ENCODE results near the gene LZTR1. TPM values are rescaled to one million over a fixed set of nuclear protein-coding genes. Genes with fewer than 3 reads are reported as not detected.

Gene LZTR1
- total RNA-seq, 1 experiment from 2014 or later, result 41.0 TPM

GRCh38 chr22:20994128-20994901 lies 12.2 kb downstream of the LZTR1 start:
- Histone ChIP-seq H3K9me3 (ENCODE audit: low read length) (no peaks in the 10 kb centered on the region), H3K4me3 (ENCODE audit: low read length) (no peak overlapping the region), H3F3A (ENCODE audit: low read length, unreplicated experiment) (no peaks in the 10 kb centered on the region), H3K4me2 (ENCODE audit: low read length) (no peak overlapping the region), H3K27ac (ENCODE audit: low read length) (no peak overlapping the region), H2AFZ (ENCODE audit: low read length) (no peak overlapping the region), H3K27me3 (ENCODE audit: low read length) (no peaks in the 10 kb centered on the region), H4K20me1 (ENCODE audit: low read length) (no peaks in the 10 kb centered on the region), H3K36me3 (ENCODE audit: low read depth, low read length) (peaks cover under 1% of the 10 kb centered on the region; the same call in 1 of the 2 replicates), H3K79me2 (ENCODE audit: low read length) (no peaks in the 10 kb centered on the region), H3K9ac (ENCODE audit: low read length) (no peak overlapping the region), H3K4me1 (ENCODE audit: insufficient read depth, low read length) (no peaks in the 10 kb centered on the region), H3K9me2 (replicated peaks; ENCODE audit: low read length) (no peaks in the 10 kb centered on the region)
- CTCF ChIA-PET, result no interaction called here
- POLR2A ChIA-PET (ENCODE audit: unreplicated experiment), result no interaction called here
- no peak for TF ChIP-seq EZH2 (IDR thresholded peaks at IDR 0.05; ENCODE audit: low read length, unreplicated experiment)
- TF ChIP-seq, protein P1, sequence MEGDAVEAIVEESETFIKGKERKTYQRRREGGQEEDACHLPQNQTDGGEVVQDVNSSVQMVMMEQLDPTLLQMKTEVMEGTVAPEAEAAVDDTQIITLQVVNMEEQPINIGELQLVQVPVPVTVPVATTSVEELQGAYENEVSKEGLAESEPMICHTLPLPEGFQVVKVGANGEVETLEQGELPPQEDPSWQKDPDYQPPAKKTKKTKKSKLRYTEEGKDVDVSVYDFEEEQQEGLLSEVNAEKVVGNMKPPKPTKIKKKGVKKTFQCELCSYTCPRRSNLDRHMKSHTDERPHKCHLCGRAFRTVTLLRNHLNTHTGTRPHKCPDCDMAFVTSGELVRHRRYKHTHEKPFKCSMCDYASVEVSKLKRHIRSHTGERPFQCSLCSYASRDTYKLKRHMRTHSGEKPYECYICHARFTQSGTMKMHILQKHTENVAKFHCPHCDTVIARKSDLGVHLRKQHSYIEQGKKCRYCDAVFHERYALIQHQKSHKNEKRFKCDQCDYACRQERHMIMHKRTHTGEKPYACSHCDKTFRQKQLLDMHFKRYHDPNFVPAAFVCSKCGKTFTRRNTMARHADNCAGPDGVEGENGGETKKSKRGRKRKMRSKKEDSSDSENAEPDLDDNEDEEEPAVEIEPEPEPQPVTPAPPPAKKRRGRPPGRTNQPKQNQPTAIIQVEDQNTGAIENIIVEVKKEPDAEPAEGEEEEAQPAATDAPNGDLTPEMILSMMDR (conservative IDR thresholded peaks at IDR 0.05; ENCODE audit: low read depth, low read length), result no peak
- TF ChIP-seq EZH2phosphoT487 (IDR thresholded peaks at IDR 0.05; ENCODE audit: borderline replicate concordance, low read length), result no peak
- intact Hi-C loops (cut with micrococcal nuclease), result no loop called here
- no peak for DNase-seq
- BruUV-seq (replicated peaks), result no TSS peak
- ATAC-seq, result no peak

GRCh38 chr22:20994902-20995241 lies 12.8 kb downstream of the LZTR1 start:
- Histone ChIP-seq H3K9me3 (ENCODE audit: low read length) (no peaks in the 10 kb centered on the region), H3K36me3 (ENCODE audit: low read depth, low read length) (peaks cover 6% of the 10 kb centered on the region; the same call in 1 of the 2 replicates), H3K27ac (ENCODE audit: low read length) (no peak overlapping the region), H3K4me3 (ENCODE audit: low read length) (no peak overlapping the region), H3K9me2 (replicated peaks; ENCODE audit: low read length) (no peaks in the 10 kb centered on the region), H3K79me2 (ENCODE audit: low read length) (peaks cover 4% of the 10 kb centered on the region), H2AFZ (ENCODE audit: low read length) (no peak overlapping the region), H3K27me3 (ENCODE audit: low read length) (no peaks in the 10 kb centered on the region), H4K20me1 (ENCODE audit: low read length) (no peaks in the 10 kb centered on the region), H3K4me2 (ENCODE audit: low read length) (no peak overlapping the region), H3K9ac (ENCODE audit: low read length) (no peak overlapping the region), H3F3A (ENCODE audit: low read length, unreplicated experiment) (no peaks in the 10 kb centered on the region), H3K4me1 (ENCODE audit: insufficient read depth, low read length) (no peaks in the 10 kb centered on the region)
- CTCF ChIA-PET, result no interaction called here
- TF ChIP-seq EZH2phosphoT487 (IDR thresholded peaks at IDR 0.05; ENCODE audit: borderline replicate concordance, low read length) (no peak), EZH2 (IDR thresholded peaks at IDR 0.05; ENCODE audit: low read length, unreplicated experiment) (no peak)
- TF ChIP-seq, protein P1 (conservative IDR thresholded peaks at IDR 0.05; ENCODE audit: low read depth, low read length), result no peak
- intact Hi-C loops (cut with micrococcal nuclease), result no loop called here
- POLR2A ChIA-PET (ENCODE audit: unreplicated experiment), result no interaction called here
- ATAC-seq, result no peak
- BruUV-seq (replicated peaks), result no TSS peak
- DNase-seq, result no peak

DNA sequence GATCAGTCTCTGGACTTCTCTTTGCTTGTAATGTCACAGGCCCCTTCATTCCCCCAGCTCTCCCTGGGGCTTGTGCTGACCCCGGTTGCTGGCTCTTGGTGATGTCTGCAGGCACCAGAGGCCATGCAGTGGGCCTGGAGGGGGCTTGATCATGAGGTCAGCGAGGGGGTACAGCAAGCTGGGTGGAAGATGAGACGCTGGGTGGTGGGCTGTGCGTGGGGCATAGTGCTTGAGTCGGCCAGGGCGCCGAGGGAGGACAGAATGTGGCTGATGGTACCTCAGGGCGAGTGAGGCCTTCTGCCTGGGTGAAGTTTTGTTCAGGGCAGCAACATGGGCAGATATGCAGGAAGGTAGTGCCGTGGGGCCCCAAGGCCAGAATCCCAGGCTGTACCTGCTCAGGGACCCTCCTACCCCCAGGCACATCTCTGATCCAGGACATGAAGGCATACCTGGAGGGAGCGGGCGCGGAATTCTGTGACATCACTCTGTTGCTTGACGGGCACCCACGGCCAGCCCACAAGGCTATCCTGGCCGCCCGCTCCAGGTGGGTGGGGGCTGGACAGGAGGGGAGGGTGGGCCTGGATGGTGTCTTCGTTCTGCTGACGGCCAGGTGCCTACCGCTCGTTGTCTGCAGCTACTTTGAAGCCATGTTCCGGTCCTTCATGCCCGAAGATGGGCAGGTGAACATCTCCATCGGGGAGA lies 13.4 kb downstream of the LZTR1 start:
- peaks cover 6% of the 10 kb centered on the region for H3K4me1 ChIP-seq (ENCODE audit: insufficient read depth, low read length)
- H3K9me2 ChIP-seq (replicated peaks; ENCODE audit: low read length), result no peaks in the 10 kb centered on the region
- POLR2A ChIA-PET (ENCODE audit: unreplicated experiment), result interaction anchor here (0.6 kb wide), 1 partner anchor 8 kb away, joined by 3 read pairs; no protein-coding TSS in a partner anchor
- no peak overlapping the region for H3K4me3 ChIP-seq (ENCODE audit: low read length)
- DNase-seq (no peak), ATAC-seq (no peak)
- H3K9ac ChIP-seq (ENCODE audit: low read length), result no peak overlapping the region
- H2AFZ ChIP-seq (ENCODE audit: low read length), result no peak overlapping the region
- H4K20me1 ChIP-seq (ENCODE audit: low read length), result no peaks in the 10 kb centered on the region
- CTCF ChIA-PET, result no interaction called here
- no peaks in the 10 kb centered on the region for H3F3A ChIP-seq (ENCODE audit: low read length, unreplicated experiment)
- H3K27me3 ChIP-seq (ENCODE audit: low read length), result no peaks in the 10 kb centered on the region
- no peak overlapping the region for H3K27ac ChIP-seq (ENCODE audit: low read length)
- H3K9me3 ChIP-seq (ENCODE audit: low read length), result no peaks in the 10 kb centered on the region
- intact Hi-C loops (cut with micrococcal nuclease), result no loop called here
- peaks cover 10% of the 10 kb centered on the region for H3K79me2 ChIP-seq (ENCODE audit: low read length)
- TF ChIP-seq, protein P1 (conservative IDR thresholded peaks at IDR 0.05; ENCODE audit: low read depth, low read length), result no peak
- no peak for TF ChIP-seq EZH2 (IDR thresholded peaks at IDR 0.05; ENCODE audit: low read length, unreplicated experiment)
- TF ChIP-seq EZH2phosphoT487 (IDR thresholded peaks at IDR 0.05; ENCODE audit: borderline replicate concordance, low read length), result no peak
- BruUV-seq (replicated peaks), result no TSS peak
- peaks cover 6% of the 10 kb centered on the region; the same call in 1 of the 2 replicates for H3K36me3 ChIP-seq (ENCODE audit: low read depth, low read length)
- H3K4me2 ChIP-seq (ENCODE audit: low read length), result no peak overlapping the region

Data from PC-3 (cell line).